ENCODE results near the gene ARHGAP31.

DNA sequence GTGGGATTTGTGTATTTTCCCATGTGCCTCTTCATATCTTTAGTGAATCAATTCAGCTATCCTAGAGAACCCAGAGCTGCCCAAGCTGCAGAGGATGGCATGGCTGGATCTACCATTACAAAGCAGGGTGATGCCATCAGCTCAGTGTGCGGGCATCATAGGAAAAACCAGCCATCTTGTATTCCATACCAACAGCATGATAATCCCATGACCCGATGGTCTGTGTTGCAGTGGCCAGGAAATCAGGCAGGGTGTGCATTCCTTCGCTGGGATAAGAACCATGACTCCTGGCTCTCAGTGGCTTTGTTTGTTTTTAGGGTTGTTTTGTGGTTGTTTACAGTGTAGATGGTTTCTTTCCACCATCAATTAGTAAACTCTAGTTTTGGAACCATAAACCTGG lies 36.0 kb downstream of the ARHGAP31 start:
- TF ChIP-seq JUNB (IDR thresholded peaks at IDR 0.05; ENCODE audit: unreplicated experiment) (no peak), CREB1 (CRISPR knock-in tag; IDR thresholded peaks at IDR 0.05; ENCODE audit: low read depth) (no peak), POLR2AphosphoS5 (IDR thresholded peaks at IDR 0.05; ENCODE audit: low read depth) (no peak), EZH2 (IDR thresholded peaks at IDR 0.05; ENCODE audit: low read depth, unreplicated experiment) (no peak), EZH2phosphoT487 (IDR thresholded peaks at IDR 0.05; ENCODE audit: unreplicated experiment) (no peak), ETS1 (IDR thresholded peaks at IDR 0.05) (no peak), ZNF331 (CRISPR knock-in tag; IDR thresholded peaks at IDR 0.05; ENCODE audit: low read depth) (no peak)
- TF ChIP-seq, protein P1, sequence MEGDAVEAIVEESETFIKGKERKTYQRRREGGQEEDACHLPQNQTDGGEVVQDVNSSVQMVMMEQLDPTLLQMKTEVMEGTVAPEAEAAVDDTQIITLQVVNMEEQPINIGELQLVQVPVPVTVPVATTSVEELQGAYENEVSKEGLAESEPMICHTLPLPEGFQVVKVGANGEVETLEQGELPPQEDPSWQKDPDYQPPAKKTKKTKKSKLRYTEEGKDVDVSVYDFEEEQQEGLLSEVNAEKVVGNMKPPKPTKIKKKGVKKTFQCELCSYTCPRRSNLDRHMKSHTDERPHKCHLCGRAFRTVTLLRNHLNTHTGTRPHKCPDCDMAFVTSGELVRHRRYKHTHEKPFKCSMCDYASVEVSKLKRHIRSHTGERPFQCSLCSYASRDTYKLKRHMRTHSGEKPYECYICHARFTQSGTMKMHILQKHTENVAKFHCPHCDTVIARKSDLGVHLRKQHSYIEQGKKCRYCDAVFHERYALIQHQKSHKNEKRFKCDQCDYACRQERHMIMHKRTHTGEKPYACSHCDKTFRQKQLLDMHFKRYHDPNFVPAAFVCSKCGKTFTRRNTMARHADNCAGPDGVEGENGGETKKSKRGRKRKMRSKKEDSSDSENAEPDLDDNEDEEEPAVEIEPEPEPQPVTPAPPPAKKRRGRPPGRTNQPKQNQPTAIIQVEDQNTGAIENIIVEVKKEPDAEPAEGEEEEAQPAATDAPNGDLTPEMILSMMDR (conservative IDR thresholded peaks at IDR 0.05; ENCODE audit: low read depth in 2 of 2): no peak
- TF ChIP-seq, protein P2, sequence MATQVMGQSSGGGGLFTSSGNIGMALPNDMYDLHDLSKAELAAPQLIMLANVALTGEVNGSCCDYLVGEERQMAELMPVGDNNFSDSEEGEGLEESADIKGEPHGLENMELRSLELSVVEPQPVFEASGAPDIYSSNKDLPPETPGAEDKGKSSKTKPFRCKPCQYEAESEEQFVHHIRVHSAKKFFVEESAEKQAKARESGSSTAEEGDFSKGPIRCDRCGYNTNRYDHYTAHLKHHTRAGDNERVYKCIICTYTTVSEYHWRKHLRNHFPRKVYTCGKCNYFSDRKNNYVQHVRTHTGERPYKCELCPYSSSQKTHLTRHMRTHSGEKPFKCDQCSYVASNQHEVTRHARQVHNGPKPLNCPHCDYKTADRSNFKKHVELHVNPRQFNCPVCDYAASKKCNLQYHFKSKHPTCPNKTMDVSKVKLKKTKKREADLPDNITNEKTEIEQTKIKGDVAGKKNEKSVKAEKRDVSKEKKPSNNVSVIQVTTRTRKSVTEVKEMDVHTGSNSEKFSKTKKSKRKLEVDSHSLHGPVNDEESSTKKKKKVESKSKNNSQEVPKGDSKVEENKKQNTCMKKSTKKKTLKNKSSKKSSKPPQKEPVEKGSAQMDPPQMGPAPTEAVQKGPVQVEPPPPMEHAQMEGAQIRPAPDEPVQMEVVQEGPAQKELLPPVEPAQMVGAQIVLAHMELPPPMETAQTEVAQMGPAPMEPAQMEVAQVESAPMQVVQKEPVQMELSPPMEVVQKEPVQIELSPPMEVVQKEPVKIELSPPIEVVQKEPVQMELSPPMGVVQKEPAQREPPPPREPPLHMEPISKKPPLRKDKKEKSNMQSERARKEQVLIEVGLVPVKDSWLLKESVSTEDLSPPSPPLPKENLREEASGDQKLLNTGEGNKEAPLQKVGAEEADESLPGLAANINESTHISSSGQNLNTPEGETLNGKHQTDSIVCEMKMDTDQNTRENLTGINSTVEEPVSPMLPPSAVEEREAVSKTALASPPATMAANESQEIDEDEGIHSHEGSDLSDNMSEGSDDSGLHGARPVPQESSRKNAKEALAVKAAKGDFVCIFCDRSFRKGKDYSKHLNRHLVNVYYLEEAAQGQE (IDR thresholded peaks at IDR 0.05; ENCODE audit: unreplicated experiment): no peak

Data from GM23338 (cell line).